Hippocampal formation (tissue), 2 donors: ENCODE measurements around the gene TMTC2.
"Not testable (repeated sequence)": the region's sequence is repeated elsewhere in the genome, so short reads cannot be mapped to it uniquely, and the experiment has no call there.

Experiments
- DNase-seq, 2 donors: peaks; one replicate each; lab custom pipeline; 2025; lab: John Stamatoyannopoulos, UW

The TMTC2 gene

DNA sequence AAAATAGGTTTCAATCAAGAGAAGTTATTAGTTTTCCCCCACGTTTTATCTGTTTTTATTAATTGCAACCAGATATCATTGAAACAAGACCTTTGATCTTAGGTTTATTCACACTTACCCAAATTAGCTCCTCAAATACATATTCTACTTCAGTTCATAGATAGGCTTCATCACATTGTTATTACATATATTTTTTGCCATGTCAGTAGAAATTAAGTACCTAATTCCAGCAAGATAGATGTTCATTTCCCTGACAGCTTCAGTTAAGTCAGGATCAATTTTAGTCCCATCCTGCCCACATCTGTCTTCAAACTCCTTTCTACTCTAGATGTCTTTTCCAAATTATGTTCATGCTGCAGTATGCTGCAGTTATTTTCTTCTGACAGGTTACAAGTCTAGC lies 388.8 kb downstream of the TMTC2 start:
- DNase-seq = no peak

GRCh38 chr12:83077041-83077440 lies 390.3 kb downstream of the TMTC2 start:
- no peak for DNase-seq

- no peak for DNase-seq
Observed at GRCh38 chr12:83082690-83083276, 396.1 kb downstream of the TMTC2 start.

DNA sequence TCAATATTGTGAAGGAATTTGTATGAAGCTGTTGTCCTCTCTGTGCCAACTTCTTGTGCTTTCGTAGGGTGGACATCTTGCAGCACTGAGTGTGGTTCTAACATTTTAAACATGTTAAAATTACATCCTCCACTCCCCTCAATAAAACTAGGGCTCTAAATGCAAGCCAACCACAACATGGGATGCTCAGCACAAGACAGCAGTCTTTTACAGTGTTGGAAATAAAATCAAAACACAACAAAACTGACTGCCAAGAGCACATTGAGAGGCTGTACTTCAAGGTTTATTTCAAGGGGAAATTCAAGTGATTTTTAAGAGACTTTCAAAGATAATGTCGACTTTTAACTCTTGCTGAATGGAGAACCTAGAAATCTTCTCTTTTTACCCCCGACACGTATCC lies 396.9 kb downstream of the TMTC2 start:
- DNase-seq = no peak

DNA sequence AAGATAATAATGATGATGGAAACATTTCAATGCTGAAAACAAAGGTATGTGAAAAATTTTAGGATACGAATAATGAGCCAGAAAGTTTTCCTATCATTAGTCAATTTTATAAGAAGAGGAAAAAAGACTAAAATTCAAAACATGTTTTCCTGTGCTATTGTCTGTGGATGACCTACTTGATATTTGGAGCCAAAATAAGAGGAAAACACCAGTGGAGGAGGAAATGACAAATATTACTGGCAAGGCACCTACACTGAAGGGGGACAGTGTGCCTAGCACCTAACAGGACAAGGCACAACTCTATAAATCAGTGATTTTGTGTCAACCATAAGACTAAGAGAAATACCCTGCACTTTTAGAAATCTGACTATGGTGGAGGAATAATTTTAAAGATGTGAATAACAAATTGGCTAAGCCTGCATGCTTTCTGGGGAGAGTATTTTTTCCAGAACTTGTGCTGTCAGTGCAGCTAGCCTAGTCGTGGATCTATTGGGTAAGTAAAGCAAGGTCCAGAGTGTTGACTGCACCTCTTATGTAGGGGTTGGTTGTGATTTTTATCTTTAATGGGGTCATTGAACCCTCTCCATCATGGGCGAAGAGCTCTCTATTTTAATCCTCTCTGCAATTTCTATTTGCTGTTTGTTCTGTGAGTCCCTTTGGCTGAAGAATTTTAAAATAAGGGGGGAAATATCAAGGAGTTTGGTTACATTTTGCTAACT lies 398.0 kb downstream of the TMTC2 start:
- no peak for DNase-seq

DNA sequence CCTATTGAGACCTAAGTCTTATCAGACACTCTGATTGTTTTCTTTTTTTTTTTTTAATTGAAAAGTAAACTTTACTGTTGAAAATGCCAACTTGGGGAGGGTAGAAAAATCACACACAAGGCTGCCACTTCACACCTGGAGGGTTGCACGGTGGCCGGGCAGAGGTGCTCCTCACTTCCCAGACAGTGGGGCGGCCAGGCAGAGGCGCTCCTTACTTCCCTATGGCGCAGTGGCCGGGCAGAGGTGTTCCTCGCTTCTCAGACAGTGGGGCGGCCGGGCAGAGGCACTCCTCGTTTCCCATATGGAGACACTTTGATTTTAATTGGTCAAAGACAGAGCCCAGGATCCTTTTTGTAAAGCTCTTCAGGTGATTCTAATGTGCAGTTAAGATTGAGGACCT lies 399.3 kb downstream of the TMTC2 start:
- DNase-seq = no peak

GRCh38 chr12:83089575-83089974 lies 402.9 kb downstream of the TMTC2 start:
- no peak for DNase-seq

GRCh38 chr12:83092129-83092528 lies 405.4 kb downstream of the TMTC2 start:
- DNase-seq = no peak

DNA sequence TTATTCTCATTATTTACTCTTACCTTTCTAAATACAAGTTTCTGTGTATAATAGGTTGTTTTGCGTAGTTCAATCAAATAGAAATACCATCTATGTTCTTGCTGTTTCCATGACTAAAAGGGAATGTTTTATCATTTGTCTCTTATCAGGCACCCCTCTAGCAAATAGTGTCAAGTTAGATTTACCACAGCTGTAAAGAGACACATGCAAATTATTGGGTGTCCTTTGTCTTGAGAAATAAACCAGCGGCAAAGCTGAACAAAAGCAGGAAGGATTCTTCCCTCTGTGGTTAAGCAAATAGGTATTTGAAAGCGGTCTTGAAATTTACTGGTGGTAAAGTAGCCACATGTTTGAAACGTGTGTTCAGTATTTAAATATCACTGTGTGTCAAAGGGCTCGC lies 405.9 kb downstream of the TMTC2 start:
- no peak for DNase-seq

DNA sequence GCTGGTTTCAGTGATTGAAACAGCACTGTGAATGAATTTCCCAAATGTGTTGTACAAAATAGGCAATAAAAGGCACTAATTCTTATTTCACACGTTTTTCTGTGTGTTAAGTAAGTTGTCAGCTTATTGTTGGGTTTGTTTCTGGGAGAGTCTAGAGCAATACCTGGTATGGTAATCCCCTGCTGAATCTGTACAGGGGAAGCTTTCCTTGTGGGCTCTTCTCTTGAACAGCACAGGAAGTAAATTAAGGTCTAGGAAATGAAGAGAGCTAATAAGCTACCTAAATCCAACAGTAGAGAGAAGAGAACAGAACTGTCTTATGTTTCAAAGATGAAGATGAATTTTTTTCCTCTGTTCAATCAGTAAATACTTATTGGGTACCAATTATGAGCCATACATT lies 406.7 kb downstream of the TMTC2 start:
- no peak for DNase-seq

GRCh38 chr12:83097643-83098342 lies 411.1 kb downstream of the TMTC2 start:
- peak in 1 of 2 donors; percentile 61 for DNase-seq

DNA sequence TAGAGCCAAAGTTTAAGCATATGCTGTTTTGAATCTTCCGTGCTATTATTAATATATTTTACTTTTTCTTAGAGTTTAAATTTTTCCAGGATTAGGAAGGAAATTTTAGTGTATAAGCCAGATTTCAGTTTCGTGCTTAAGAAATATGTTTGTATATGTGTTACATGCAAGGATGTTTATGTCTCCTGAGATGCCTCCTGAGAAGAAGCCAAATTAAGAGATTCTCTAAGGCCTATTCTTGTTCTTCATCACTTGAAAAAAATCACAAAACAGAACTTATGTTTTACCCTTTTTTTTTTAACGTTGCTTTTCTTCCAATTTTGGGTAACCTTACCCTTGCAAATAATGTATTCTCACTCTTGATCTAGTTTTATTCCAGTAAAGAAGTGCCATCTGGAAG lies 412.7 kb downstream of the TMTC2 start:
- no peak for DNase-seq

- no peak for DNase-seq
Observed at GRCh38 chr12:83102499-83102898, 415.8 kb downstream of the TMTC2 start.

DNA sequence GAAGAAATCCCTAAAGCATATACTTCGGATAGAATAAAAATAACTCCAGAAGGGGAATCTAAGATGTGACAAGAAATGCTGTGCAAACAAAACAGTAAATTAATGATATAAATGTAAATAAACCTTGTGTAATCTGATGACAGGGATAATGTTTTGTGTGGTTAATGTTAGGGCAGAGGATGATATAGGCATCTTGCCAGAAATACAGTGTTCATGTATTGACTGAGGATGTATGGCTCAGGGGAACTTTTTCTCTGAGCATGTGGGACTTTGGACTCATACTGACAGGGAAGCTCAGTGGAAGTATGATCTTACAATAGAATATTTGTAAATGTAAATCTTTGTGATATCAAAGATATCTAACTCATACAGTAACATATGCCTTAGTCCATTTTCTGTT lies 420.2 kb downstream of the TMTC2 start:
- no peak for DNase-seq

DNA sequence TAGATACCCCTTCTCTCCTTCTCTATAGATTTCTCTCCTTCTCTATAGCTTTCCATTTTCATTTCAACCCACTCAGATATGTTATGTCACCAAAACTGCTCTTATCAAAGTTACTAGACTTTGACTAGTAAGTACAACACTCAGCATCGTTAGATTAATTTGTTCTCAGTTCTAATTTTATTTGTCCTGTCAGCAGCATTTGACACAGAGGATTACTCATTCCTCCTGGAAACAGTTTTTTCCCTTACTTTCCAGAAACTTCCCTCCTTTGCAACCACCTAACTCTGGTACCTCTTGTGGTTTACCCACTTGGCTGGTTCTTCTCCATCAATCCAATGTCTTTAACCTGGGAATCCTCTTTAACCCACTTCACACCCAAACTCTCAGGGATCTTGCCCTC lies 423.7 kb downstream of the TMTC2 start:
- DNase-seq = no peak

DNA sequence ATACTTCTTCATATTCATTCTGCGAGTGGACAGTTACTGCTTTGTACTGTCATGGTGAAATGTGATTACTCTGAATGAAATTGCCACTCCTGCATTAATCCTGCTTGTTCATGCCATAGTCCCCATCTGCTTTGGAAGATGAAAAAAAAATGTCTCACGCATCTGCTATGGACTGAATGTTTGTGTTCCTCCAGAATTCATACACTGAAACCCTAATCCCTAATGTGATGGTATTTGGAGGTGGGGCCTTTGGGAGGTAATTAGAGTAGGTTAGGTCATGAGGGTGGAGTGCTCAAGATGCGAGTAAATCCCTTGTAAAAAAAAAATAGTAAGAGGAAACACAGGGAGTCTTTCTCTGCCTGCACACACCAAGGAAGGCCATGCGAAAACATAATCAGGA lies 427.2 kb downstream of the TMTC2 start:
- DNase-seq = no peak

GRCh38 chr12:83114966-83115365 lies 428.3 kb downstream of the TMTC2 start:
- no peak for DNase-seq

DNA sequence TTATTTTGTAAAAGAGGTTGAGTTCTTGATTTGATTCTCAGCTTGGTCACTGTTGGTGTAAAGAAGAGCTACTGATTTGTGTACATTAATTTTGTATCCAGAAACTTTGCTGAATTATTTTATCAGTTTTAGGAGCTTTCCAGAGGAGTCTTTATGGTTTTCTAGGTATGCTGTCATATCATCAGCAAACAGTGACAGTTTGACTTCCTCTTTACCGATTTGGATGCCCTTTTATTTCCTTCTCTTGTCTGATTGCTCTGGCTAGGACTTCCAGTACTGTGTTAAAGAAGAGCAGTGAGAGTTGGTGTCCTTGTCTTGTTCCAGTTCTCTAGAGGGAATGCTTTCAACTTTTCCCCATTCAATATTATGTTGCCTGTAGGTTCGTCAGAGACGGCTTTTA lies 431.2 kb downstream of the TMTC2 start:
- not testable (repeated sequence) for DNase-seq

DNA sequence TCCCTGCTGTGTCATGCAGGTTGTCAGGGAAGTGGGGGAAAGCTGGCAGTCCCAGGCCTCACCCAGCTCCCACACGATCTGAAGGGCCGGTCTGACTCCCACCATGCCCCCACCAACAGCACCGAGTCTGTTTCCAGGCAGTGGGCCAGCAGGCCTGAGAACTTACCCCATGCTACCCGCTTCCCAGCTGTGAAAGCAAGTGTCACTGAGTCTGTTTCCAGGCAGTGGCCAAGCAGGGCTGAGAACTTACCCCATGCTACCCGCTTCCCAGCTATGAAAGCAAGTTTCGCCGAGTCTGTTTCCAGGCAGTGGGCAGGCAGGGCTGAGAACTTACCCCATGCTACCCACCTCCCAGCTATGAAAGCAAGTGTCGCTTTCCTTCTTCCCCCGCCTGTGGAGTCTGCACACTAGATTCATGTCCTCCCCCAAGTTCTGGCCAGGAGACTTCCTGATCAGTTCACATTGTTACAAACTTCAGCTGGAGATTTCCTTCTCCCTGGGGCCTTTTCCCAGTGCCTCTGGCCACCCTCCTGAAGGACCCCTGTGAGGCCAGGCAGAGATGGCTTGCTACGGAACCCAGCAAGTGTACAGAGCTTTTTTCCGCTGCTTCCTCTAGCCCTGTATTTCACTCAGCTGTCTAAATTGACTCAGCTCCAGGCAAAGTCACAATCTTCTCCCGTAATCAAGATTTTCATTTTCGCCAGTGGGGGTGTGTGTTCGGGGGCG lies 435.4 kb downstream of the TMTC2 start:
- no peak for DNase-seq

DNA sequence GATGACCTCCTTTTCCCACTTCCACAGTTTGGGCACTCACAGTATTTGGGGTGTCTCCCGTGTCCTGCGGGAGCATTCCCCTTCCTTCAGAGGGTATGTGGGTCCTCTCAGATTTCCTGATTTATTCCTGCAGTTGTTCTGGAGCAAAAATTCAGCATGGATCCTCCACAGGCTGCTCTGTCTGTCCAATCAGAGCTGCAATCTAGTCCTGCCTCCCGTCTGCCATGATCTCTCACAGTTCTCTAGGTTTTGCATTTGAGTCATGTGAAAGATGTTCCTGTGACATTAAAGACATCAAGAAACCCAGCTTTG lies 435.9 kb downstream of the TMTC2 start:
- DNase-seq = no peak

GRCh38 chr12:83123039-83123438 lies 436.3 kb downstream of the TMTC2 start:
- no peak for DNase-seq

GRCh38 chr12:83128540-83128939 lies 441.8 kb downstream of the TMTC2 start:
- no peak for DNase-seq

- DNase-seq = no peak
Observed at GRCh38 chr12:83130178-83130577, 443.5 kb downstream of the TMTC2 start.
